Measurements from ENCODE around the gene RAB37.
A peak's percentile ranks its signal among the peaks of the same experiment; 100 is the strongest.

RAB37 gene

DNA sequence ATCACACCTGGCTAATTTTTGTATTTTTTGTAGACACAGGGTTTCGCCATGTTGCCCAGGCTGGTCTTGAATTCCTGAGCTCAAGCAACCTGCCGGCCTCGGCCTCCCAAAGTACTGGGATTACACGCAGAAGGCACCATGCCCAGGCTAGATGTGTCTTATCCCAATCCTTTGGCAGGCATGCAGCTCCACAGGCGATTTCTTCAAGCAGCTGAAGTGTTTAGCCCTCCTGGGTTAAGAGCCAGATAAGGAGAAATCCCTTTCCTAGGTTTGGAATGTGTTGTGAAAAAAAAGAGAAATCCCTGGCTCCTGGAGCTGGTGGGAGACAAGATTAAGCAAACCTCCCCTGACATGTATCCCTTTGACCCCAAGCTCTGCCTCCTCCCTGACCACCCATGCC, 9.3 kb downstream of the RAB37 start:
- DNase-seq, result no peak

DNA sequence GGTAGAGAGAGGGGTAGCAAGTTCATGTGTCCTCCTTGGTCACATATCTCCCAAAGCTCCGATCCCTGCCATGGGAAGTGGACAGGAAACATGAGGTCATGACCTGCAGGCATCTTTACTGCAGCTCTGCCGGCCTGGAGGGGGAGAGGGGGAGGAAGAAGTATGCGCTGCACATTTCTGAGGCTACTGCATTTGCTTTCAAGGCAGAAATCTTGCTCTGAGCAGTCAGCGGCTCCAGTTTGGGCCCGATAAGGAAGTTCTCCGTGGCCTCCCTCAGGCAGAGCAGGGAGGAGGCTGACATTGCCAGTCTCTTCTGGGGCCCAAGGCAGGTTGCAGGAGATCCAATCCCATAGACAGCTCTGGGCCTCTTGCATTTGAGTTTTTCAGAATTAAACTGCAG, 9.9 kb downstream of the RAB37 start:
- no peak for DNase-seq

- DNase-seq, result no peak
Observed at GRCh38 chr17:74748279-74748528, 11.1 kb downstream of the RAB37 start.

GRCh38 chr17:74748529-74749278, 11.6 kb downstream of the RAB37 start, which contains the start of gene NHERF1:
NHERF1 (plus strand) TSS chr17:74748628; CDS start chr17:74748847, 219 bp downstream.
- DNase-seq, result peak; percentile 98

DNA sequence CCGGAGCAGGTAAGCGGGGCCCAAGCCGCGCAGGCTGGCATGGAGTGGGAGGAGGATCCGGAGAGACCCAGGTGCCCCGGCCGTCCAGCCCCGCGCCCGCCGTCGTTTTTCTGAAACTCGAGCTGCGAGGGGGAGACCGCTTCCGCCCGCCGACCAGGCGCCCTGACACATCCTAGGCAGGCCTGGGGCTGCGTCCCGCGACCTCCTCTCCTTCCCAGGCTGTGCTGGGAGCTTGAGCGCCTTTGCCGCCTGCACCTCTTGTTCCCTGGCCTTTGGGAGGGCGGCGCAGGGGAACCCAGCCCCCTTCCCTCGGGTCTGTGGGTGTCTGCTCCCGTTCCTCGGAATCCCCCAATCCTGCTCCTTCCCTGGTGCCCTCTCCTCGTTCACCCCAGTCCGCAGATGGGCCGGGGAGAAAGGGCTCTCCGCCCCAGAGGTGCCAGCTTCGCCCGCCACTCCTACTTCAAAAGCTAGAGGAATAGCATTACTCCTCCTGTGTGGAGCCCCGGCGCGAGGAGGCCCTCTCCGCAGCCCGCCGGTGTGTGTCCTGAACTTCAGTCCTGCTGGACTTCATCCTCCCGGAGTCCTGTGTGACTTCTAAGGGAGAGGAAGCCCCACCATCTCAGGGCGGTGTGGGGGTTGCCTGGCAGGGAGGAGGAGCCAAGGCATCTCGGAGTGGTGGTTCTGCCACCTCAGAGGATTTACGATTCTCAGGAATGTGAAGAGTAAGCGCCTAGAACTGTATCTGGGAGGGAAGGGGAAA, 12.4 kb downstream of the RAB37 start:
- no peak for DNase-seq

DNA sequence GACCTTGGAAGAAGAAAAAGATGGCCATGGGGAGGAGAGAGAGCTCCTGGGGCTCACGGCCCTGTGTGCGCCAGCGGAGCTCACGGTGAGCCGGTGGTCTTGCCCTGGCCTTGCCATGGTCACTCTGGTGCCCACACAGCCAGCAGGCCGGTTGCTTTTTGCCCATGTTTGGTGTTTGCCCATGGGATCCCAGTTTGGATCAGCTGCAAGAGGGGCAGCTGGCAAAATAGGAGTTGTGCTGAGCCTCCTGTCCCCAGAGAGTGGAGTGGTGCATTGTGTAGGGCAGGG, 12.9 kb downstream of the RAB37 start:
- DNase-seq, result no peak

DNA sequence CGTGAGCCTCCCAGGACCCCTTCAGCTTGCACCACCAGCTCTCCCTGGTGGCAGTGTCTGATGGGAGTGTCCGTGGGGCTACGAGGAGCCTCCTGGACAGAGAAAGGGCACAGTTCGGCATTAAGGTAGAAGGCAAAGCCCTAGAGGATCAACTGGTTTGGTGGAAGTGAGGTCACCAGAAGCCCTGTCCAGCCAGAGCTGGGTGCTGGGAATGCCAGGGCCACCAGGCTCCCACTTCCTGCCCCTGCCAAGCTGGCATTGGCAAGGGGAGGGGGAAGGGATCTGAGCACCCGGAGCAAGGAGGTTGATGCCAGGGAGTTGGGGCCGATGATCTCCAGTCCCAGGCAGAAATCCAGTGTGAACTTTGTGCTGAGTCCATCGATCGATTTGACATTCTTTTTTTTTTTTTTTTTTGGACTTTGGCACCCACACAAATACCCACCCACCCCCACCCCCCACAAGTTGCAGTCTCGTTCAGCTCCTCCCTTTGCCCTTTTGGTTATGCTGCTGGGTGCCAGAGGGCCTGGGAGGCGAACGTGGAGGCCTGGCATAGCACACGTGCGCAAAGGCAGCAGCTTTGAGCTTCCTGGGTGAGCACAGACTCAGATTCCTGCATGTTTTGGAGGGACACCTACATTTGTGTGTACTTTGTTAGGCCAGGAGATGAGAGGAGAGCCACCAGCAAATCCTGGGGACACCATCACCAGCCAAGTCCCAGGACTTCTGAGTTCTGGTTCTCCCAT, 13.4 kb downstream of the RAB37 start:
- no peak for DNase-seq

- no peak for DNase-seq
Observed at GRCh38 chr17:74752415-74752814, 15.4 kb downstream of the RAB37 start.

GRCh38 chr17:74752822-74753401, 15.9 kb downstream of the RAB37 start:
- no peak for DNase-seq

DNA sequence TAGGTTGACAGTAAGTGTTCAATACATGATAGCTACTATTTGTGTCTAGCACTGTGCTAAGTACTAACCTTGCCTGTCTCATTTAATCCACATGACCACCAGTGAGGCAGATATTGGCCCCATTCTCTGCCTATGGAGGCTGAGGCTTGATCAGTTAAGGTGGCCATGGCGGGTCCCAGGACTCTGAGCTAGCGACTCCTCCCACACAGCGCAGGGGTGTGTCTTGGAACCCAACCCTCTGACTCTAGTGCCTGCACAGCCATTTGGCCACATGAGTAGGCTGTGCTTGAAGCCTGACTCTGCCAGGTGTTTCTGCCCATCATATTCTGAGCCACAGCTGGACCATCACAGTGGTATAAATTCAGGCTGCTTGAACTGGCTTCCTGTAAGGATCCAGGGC, 17.8 kb downstream of the RAB37 start:
- DNase-seq, result no peak

- no peak for DNase-seq
Observed at GRCh38 chr17:74755533-74755932, 18.5 kb downstream of the RAB37 start.

- DNase-seq, result no peak
Observed at GRCh38 chr17:74756891-74757290, 19.8 kb downstream of the RAB37 start.

GRCh38 chr17:74757502-74757901, 20.4 kb downstream of the RAB37 start:
- no peak for DNase-seq

GRCh38 chr17:74757931-74758847, 21.1 kb downstream of the RAB37 start:
- DNase-seq, result no peak

- DNase-seq, result no peak
Observed at GRCh38 chr17:74758848-74759168, 21.8 kb downstream of the RAB37 start.

DNA sequence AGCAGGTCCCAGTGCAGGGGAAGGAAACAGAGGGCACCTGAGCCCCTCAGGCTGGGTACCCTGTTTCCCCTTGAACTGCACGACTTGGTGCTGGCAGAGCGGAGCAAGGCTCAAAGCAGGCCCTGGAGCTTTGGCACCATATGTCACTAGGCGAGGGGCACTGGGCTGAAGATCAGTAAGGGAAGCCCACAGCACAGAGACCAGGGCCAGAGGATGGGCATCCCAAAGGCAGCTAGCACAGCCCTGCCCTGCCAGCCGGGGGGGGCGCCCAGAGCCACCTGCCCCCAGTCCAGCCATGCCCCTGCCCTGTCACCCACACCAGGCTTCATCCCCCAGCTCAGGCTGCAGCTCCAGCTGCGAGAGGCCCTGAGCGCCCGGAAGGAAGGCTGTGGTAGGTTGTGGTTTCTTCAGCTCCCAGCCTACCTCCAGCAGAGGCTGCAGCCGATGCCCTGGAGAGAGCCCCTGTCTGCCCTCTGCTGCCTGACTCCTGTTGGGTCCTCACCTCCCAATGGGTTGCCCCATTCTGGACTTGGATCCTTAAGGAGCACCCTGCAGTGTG, 22.3 kb downstream of the RAB37 start:
- DNase-seq, result no peak

DNA sequence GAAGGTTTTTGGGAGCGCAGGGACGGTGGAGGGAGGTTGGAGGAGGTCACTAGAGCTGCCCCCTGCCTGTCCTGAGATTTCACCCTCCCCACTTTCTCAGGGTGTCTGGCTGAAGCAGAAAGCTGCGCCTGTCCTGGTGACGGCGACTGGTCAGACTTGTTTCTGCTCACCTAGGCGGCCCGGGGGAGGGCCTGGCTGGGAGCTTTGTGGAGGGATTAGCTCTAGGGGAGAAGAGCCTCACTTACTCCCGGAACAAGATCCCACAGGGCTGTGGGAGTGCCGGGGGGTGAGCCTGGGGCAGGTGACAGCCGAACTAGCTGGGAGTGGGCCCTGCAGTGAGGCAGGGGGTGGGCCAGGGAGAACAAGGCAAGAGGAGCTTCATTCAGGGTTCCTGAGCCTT, 22.9 kb downstream of the RAB37 start:
- DNase-seq, result no peak

DNA sequence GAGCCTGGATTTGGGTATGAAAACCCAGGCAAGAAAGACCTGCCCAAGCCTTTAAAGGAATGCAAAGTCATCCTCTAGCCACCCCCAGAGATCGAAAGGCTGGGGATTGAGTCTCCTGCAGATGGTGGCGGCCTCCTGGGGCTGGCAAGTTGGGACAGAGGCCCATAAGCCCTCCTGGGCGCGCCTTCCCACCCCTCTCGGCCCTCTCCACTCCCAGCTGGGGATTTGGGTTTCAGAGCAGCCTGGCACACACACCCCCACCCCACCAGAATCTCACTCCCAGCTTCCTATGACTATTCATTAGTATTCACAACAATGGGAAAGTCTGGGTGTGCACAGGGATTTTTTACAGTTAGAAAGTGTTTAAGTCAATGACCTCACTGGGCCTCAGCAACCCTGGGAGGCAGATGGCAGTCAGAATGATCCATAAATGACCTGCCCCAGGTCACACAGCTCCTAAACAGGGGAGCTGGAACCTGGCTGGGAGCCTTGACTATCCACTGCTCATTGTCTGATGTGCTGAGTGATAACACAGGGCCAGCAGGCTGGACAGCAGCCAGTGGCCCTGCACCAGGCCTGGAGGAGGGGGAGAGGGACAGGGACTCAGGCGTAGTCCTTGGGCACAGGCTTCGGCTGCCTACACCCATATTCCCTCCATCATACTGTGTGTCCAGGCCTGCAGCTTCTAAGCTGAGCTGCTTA, 23.5 kb downstream of the RAB37 start:
- no peak for DNase-seq

DNA sequence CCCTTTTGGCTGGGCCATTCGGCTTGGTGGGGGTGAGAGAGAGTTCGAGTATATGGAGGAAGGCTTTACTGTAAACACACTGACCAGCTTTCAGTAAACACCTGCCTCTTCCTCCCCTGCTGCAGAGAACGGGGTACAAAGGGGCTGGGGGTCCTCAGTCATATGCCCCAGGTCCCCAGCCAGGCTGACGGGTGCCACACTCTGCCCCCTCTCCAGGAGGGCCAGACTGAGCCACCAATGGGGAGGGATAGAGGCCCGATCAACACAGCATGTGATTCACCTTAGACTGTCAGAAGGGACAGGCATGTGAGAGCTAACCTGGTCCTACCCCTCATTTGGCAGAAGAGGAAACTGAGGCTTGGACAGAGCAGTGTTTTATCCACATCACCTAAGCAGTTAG, 24.4 kb downstream of the RAB37 start:
- DNase-seq, result no peak

- DNase-seq, result no peak
Observed at GRCh38 chr17:74761931-74762330, 24.9 kb downstream of the RAB37 start.

DNA sequence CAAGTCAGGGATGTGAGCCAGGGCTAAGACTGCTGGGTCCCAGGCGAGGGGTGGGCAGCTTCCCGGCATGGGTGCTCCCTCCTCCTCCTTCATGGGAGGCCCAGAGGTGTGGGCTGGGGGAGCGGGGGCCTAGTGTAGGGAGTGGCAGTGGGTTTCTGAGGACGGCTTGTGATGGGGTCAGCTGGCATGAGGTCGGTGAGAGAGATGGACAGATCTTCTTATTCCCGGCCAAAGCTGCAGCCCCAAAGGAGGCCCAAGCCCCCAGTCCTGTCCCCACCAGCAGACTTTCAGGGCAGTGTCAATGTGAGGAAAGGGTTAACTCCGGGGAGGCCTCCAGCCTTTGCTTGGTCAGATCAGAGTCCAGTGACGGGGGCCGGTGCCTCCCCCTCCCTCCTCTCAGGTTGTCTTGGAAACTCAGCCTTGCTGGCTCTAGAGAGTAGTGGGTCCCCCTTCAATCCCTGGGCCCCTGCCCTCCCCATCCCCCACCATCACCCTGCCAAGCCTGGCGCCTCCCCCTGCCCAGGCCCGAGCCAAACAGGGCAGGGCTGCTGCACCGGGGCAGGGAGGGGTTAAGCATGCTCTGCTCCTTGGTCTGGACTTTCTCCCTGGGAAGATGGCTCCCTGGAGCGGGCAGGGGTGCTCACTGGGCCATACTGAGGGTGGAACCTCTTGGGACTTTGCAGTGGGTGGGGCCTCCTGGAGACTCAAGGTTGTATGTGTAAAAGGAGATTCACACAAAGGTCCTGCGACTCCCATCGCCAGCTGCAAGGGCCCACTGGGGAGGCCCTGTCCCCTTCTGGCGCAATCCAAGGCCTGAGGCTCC, 26.7 kb downstream of the RAB37 start:
- DNase-seq, result no peak

Data from NCI-H774 (cell line).